GM10248 (cell line): ENCODE data around the gene GSTM3.
"Not testable (repeated sequence)": the region's sequence is repeated elsewhere in the genome, so short reads cannot be mapped to it uniquely, and the experiment has no call there.

Experiments
- CTCF ChIA-PET: fragments of 300-600 bp; sonication (Branson Sonifier 250); formaldehyde crosslinking; extraction: SDS; loops from one replicate; lab custom pipeline; 2021; ENCODE audit warnings: antibody characterized with exemption; lab: Yijun Ruan, JAX
- POLR2A ChIA-PET: fragments of 350-650 bp; sonication (Branson Sonifier 250); formaldehyde crosslinking; extraction: SDS; loops from one replicate; lab custom pipeline; 2020; ENCODE audit warnings: antibody characterized with exemption; lab: Yijun Ruan, JAX
- DNase-seq: peaks from one replicate; pipeline ENCODE4 v3.0.0; 2012; ENCODE audit errors: extremely low spot score
- CTCF ChIP-seq: IDR thresholded peaks from 2 replicates; pipeline ENCODE4 v1.5.1; 2012; ENCODE audit warnings: mild to moderate bottlenecking, low read depth; ENCODE audit errors: extremely low read depth, missing control alignments, control extremely low read depth

Gene GSTM3

GRCh38 chr1:109750920-109751319, 10.1 kb upstream of the GSTM3 start:
- CTCF ChIA-PET, result interaction anchor here (1.2 to 1.3 kb wide), 2 partner anchors 111 to 234 kb away, joined by 3 to 5 read pairs; partner anchors contain the start of gene AHCYL1
- POLR2A ChIA-PET, result no interaction called here
- no peak for TF ChIP-seq CTCF
- DNase-seq, result no peak

- POLR2A ChIA-PET, result no interaction called here
- CTCF ChIA-PET, result interaction anchor here (0.8 to 2.5 kb wide), 5 partner anchors 9 to 234 kb away, joined by 3 to 5 read pairs (median 3); partner anchors contain the start of gene AHCYL1
Observed at GRCh38 chr1:109750241-109750882, 9.5 kb upstream of the GSTM3 start.

GRCh38 chr1:109749221-109749620, 8.4 kb upstream of the GSTM3 start:
- ChIA-PET CTCF (interaction anchor here (0.8 to 2.5 kb wide), 6 partner anchors 9 to 108 kb away, joined by 3 to 8 read pairs (median 3); no protein-coding TSS in a partner anchor), POLR2A (no interaction called here)
- TF ChIP-seq CTCF, result no peak
- DNase-seq, result no peak

More at GRCh38 chr1:109750241-109750882, 9.5 kb upstream of the GSTM3 start:
- DNase-seq, result no peak
- TF ChIP-seq CTCF, result no peak

GRCh38 chr1:109748311-109748710, 7.5 kb upstream of the GSTM3 start:
- POLR2A ChIA-PET, result not testable (repeated sequence)
- CTCF ChIA-PET, result interaction anchor here (1.0 to 2.5 kb wide), 3 partner anchors 26 to 236 kb away, joined by 3 to 8 read pairs (median 5); partner anchors contain the start of gene AHCYL1

GRCh38 chr1:109739738-109740614, 862 bp downstream of the GSTM3 start:
- POLR2A ChIA-PET, result interaction anchor here (0.5 to 0.6 kb wide), 2 partner anchors 84 to 114 kb away, joined by 3 read pairs; partner anchors contain the start of gene GSTM4
- no peak for TF ChIP-seq CTCF
- DNase-seq, result peak; percentile 82
- CTCF ChIA-PET, result interaction anchor here (0.8 to 1.5 kb wide), 2 partner anchors 9 to 100 kb away, joined by 3 to 4 read pairs; no protein-coding TSS in a partner anchor

More at GRCh38 chr1:109748311-109748710, 7.5 kb upstream of the GSTM3 start:
- DNase-seq, result not testable (repeated sequence)

- TF ChIP-seq CTCF, result no peak
- ChIA-PET CTCF (interaction anchor here (0.7 to 2.8 kb wide), 8 partner anchors 12 to 437 kb away, joined by 3 to 13 read pairs (median 4); partner anchors contain the start of genes AHCYL1 and GSTM5), POLR2A (no interaction called here)
- no peak for DNase-seq
Observed at GRCh38 chr1:109733236-109733870, 7.5 kb downstream of the GSTM3 start.
